Muscle layer of colon (tissue), 2 donors: ENCODE data around the gene GRIK2.
A peak's percentile ranks its signal among the peaks of the same experiment; 100 is the strongest.

Experiments
- H3K27ac ChIP-seq: one replicate; pipeline ENCODE4 v1.7.0; 2013; ENCODE audit warnings: low read depth, mild to moderate bottlenecking, low read length, moderate library complexity
- H3K27me3 ChIP-seq, 2 donors: one replicate each; pipeline ENCODE4 v1.7.0; 2013; ENCODE audit warnings: low read length in 2 of 2, mild to moderate bottlenecking in 2 of 2; ENCODE audit not compliant: insufficient read depth in 2 of 2, control insufficient read depth in 1 of 2
- H3K36me3 ChIP-seq: one replicate; pipeline ENCODE4 v1.7.0; 2013; ENCODE audit warnings: mild to moderate bottlenecking, low read length; ENCODE audit not compliant: insufficient read depth
- H3K4me1 ChIP-seq: one replicate; pipeline ENCODE4 v1.7.0; 2013; ENCODE audit warnings: mild to moderate bottlenecking, low read length; ENCODE audit not compliant: insufficient read depth
- H3K4me3 ChIP-seq, 2 donors: one replicate each; pipeline ENCODE4 v1.7.0; 2013; ENCODE audit warnings: low read length in 2 of 2, low read depth in 1 of 2, mild to moderate bottlenecking in 1 of 2, moderate library complexity in 1 of 2
- H3K9ac ChIP-seq: one replicate; pipeline ENCODE4 v1.7.0; 2013; ENCODE audit warnings: low read length
- H3K9me3 ChIP-seq: one replicate; pipeline ENCODE4 v1.7.0; 2013; ENCODE audit warnings: mild to moderate bottlenecking, low read length
- donor health status: abdominal sarcoma.
- donor health status: Adenocarcinoma of cecum.

GRIK2 gene

GRCh38 chr6:101391772-101392585 lies 1.5 kb upstream of the GRIK2 start:
- H3K27ac ChIP-seq: no peak overlapping the region
- no peaks in the 10 kb centered on the region for H3K9me3 ChIP-seq
- H3K36me3 ChIP-seq: no peaks in the 10 kb centered on the region
- no peak overlapping the region for H3K9ac ChIP-seq
- peaks cover 11 to 26% of the 10 kb centered on the region in 2 donors for H3K27me3 ChIP-seq
- no peaks in the 10 kb centered on the region for H3K4me1 ChIP-seq
- no peak overlapping the region for H3K4me3 ChIP-seq

- peaks cover 11 to 26% of the 10 kb centered on the region in 2 donors for H3K27me3 ChIP-seq
- no peaks in the 10 kb centered on the region for H3K36me3 ChIP-seq
- H3K27ac ChIP-seq: no peak overlapping the region
- H3K4me1 ChIP-seq: no peaks in the 10 kb centered on the region
- H3K4me3 ChIP-seq: peak overlapping the region in 1 of 2 donors; percentile 29
- no peaks in the 10 kb centered on the region for H3K9me3 ChIP-seq
- no peak overlapping the region for H3K9ac ChIP-seq
Measured at GRCh38 chr6:101392586-101393230, 800 bp upstream of the GRIK2 start.

- no peaks in the 10 kb centered on the region for H3K4me1 ChIP-seq
- no peaks in the 10 kb centered on the region for H3K9me3 ChIP-seq
- peaks cover 11 to 29% of the 10 kb centered on the region in 2 donors for H3K27me3 ChIP-seq
- no peak overlapping the region for H3K27ac ChIP-seq
- H3K4me3 ChIP-seq: peak overlapping the region in 1 of 2 donors; percentile 39
- H3K9ac ChIP-seq: no peak overlapping the region
- H3K36me3 ChIP-seq: no peaks in the 10 kb centered on the region
Measured at GRCh38 chr6:101393829-101394251, 332 bp downstream of the GRIK2 start.

GRCh38 chr6:101394936-101395335 lies 1.4 kb downstream of the GRIK2 start:
- H3K27ac ChIP-seq: no peak overlapping the region
- H3K4me1 ChIP-seq: no peaks in the 10 kb centered on the region
- no peaks in the 10 kb centered on the region for H3K9me3 ChIP-seq
- no peak overlapping the region for H3K4me3 ChIP-seq
- H3K9ac ChIP-seq: no peak overlapping the region
- no peaks in the 10 kb centered on the region for H3K36me3 ChIP-seq
- peaks cover 11 to 33% of the 10 kb centered on the region in 2 donors for H3K27me3 ChIP-seq

DNA sequence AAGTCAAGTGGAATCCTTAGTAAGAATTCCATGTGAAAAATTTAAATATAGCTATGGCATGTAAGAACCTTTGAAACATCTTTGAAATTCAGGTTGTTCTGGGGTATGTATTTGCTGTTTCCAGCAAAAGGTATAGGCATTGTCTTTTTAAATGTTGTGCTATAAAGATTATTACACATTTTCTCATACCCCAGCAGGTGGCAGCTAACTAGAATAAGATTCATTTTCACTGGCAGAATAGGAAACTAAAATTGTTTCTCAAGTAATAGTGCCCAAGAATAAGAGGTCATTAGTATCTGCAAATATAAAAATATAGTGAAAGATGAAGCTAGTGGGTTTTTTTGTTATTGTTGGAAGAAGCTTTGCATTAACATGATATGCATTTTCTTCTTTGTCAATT lies 1.8 kb downstream of the GRIK2 start:
- Histone ChIP-seq H3K36me3 (no peaks in the 10 kb centered on the region), H3K4me3 (no peak overlapping the region), H3K9me3 (no peaks in the 10 kb centered on the region), H3K4me1 (no peaks in the 10 kb centered on the region), H3K27ac (no peak overlapping the region), H3K27me3 (peaks cover 11 to 33% of the 10 kb centered on the region in 2 donors), H3K9ac (no peak overlapping the region)

DNA sequence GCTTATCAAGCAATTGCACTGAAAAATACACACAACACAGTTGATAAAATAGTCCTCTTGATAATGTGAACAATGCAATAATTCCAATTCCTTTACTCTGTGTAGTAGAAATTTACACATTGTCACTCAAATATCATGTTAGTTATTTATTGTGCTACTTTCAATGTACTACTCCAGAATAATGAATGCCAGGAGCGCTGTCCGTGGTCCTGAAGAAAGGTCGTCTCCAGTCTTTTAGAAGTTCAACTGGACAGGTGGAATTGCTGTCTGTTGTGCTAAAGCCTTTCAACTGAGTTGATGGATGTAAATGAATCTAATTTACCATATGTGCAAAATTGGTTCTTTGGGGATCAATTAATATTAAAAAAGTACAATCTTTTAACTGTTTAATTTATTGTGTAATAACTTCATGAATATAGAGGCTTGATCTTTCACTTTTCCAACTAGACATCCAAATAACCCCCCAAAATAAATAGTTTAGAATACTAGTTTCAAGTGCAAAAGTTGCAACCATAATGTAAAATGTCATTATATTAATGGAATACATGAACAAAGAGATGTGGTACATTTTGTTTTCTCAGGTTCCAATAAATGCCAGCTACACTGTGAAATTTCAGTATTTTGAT lies 3.2 kb downstream of the GRIK2 start:
- no peak overlapping the region for H3K4me3 ChIP-seq

GRCh38 chr6:101397199-101397598 lies 3.7 kb downstream of the GRIK2 start:
- Histone ChIP-seq H3K9me3 (no peaks in the 10 kb centered on the region), H3K27ac (no peak overlapping the region), H3K36me3 (no peaks in the 10 kb centered on the region), H3K4me3 (no peak overlapping the region), H3K9ac (no peak overlapping the region), H3K27me3 (peaks cover 17 to 29% of the 10 kb centered on the region in 2 donors), H3K4me1 (no peaks in the 10 kb centered on the region)

More for the DNA sequence above, 3.2 kb downstream of the GRIK2 start:
- Histone ChIP-seq H3K4me1 (no peaks in the 10 kb centered on the region), H3K9me3 (no peaks in the 10 kb centered on the region), H3K9ac (no peak overlapping the region), H3K27me3 (peaks cover 17 to 29% of the 10 kb centered on the region in 2 donors), H3K27ac (no peak overlapping the region), H3K36me3 (no peaks in the 10 kb centered on the region)

- Histone ChIP-seq H3K4me3 (no peak overlapping the region), H3K27me3 (peaks cover 6 to 20% of the 10 kb centered on the region in 2 donors), H3K27ac (no peak overlapping the region)
Measured at GRCh38 chr6:101398716-101399615, 5.5 kb downstream of the GRIK2 start.

GRCh38 chr6:101399616-101400162 lies 6.2 kb downstream of the GRIK2 start:
- Histone ChIP-seq H3K4me1 (no peaks in the 10 kb centered on the region), H3K27me3 (peaks cover 6 to 20% of the 10 kb centered on the region in 2 donors), H3K9me3 (no peaks in the 10 kb centered on the region), H3K9ac (no peak overlapping the region), H3K4me3 (no peak overlapping the region), H3K27ac (no peak overlapping the region), H3K36me3 (no peaks in the 10 kb centered on the region)

More at GRCh38 chr6:101398716-101399615, 5.5 kb downstream of the GRIK2 start:
- Histone ChIP-seq H3K9ac (no peak overlapping the region), H3K9me3 (no peaks in the 10 kb centered on the region), H3K4me1 (no peaks in the 10 kb centered on the region), H3K36me3 (no peaks in the 10 kb centered on the region)

- Histone ChIP-seq H3K9ac (no peak overlapping the region), H3K4me3 (no peak overlapping the region), H3K9me3 (no peaks in the 10 kb centered on the region), H3K27ac (no peak overlapping the region), H3K4me1 (no peaks in the 10 kb centered on the region), H3K27me3 (peaks cover 6 to 20% of the 10 kb centered on the region in 2 donors), H3K36me3 (no peaks in the 10 kb centered on the region)
Measured at GRCh38 chr6:101400326-101401135, 7.0 kb downstream of the GRIK2 start.
